NCI-H82 treated with DMSO at 0.1 percent for 48 hours (cell line): ENCODE measurements around the gene CETN1.

Source experiments
- DNase-seq: peaks from one replicate; lab custom pipeline; 2025; ENCODE audit not compliant: unreplicated experiment; lab: John Stamatoyannopoulos, UW

CETN1 gene

DNA sequence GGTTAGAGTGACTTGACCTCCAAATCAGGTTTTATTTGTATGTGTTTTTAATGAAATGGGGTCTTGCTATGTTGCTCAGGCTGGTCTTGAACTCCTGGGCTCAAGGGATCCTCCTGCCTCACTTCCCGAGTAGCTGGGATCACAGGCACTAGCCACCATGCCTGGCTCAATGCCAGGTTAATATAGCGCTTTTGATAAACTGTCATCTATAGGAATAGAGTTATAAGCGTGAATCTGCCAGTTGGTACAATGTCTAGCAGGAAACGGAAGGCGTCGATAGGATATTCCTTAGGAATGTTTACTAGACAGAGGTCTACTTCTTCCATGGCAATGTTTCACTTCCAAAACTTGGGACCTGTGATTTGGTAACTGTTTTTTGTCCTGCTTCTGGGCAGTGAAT is 42.1 kb downstream of the CETN1 start:
- DNase-seq, result no peak

DNA sequence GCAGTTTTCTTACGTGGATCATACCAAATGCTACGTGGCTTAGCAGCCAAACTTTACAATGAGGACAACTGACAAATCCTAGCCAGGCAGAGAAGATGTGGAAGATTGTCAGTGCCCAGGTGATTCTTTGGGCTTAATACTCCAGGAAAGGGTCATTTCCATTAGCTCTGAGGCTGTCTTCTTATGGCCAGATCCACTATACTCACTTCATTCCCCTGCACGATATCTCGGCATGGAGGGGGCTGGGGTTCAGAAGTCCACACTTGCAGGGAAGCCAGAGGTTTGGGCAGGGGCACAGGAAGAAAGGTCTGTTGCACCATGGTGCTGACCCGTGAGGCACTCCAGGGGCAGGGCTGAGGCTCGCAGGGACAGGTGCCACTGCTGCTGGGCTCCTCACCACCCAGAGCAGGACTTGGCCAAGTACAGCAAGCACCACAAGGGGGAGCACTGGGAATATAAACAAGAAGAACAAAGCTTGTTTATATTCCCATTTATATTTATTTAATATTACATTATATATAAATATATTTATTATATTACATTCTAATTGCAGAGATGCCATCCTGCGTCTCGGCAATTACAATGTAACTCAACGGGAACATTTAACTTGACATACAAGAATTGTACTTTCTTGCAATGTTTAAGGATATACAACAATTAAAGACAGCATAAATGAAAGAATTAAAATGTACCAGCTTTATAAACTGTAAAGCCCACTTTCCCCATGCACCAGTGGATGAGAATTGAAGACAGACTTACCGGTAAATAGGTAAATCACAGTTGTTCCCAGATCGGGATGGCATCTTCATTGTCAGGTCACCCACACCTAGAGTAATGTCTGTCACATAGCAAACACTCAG is 43.8 kb downstream of the CETN1 start:
- peak; percentile 16 for DNase-seq

DNA sequence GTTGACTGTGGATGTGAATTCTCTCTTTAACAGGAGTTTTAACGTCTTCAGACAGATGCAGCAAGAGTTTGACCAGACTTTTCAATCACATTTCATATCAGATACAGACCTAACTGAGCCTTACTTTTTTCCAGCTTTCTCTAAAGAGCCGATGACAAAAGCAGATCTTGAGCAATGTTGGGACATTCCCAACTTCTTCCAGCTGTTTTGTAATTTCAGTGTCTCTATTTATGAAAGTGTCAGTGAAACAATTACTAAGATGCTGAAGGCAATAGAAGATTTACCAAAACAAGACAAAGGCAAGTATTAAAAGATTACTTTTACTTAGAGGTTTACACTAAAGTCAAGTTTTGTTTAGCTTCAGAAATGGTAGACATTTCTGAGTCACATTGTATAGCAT is 47.1 kb downstream of the CETN1 start:
- DNase-seq, result no peak

DNA sequence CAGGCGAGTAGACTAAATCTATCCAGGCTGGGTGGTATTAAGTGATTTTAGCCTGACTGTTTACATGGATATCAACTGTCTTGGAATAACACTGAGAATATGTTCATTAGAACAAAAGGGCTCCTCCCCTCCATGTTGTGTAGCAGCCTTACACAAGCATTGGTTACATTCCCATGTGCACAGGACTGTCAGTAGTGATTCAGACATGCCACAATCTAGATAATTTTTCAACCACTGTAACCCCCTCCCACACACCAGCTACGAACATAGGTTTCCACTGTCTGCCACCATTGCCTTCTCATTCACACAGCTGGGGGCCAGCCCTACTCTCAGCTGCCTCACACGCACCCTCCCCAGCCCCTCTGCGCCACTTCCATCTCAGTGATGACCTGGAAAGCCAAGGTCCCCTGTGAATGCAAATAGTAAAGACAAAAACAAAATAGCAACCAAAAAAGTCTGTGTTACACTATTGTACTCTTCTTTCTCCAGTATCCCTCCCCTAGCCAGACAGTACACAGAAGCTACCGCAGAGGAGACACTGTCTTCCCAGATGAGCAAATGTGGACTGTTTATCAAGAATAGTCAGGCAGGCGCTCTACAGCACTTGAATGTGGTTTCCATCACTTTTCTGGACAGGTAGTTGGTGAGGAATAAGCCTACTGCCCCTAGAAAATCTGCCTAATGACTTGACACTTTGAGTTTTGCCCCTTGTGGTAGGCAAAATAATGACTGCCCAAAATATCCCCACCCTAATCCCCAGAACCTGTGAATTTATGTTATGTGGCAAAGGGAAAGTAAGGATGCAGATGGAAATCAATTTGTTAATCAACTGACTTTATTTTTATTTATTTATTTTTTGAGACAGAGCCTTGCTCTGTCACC is 49.3 kb downstream of the CETN1 start:
- DNase-seq, result no peak

DNA sequence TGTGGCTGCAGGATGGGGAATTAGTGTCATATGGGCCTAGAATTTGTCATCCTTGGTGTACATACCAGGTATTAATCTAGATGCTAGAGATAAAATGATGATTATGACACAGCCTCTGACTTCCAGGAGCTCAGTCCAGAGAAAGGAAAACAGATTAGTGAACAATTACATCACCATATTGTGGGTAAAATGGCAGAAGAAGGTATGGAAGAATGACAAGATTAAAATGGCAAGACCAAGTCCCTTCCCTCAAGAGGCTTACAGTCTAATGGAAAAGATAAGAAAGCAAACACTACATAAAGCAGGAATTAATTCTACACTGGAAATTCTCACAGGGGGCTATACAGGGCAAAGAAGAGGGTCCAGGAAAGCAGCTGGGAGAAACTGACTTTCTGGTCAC is 51.4 kb downstream of the CETN1 start:
- DNase-seq, result no peak
